Measurements from ENCODE around the gene ARPP21.

ARPP21 gene

GRCh38 chr3:35722902-35723301, 83.6 kb downstream of the ARPP21 start:
- TF ChIP-seq GATA2 (IDR thresholded peaks at IDR 0.05; ENCODE audit: low read depth, low read length) (no peak), GATA3 (IDR thresholded peaks at IDR 0.05; ENCODE audit: low read depth, low read length) (no peak)

- TF ChIP-seq GATA2 (IDR thresholded peaks at IDR 0.05; ENCODE audit: low read depth, low read length) (no peak), GATA3 (IDR thresholded peaks at IDR 0.05; ENCODE audit: low read depth, low read length) (no peak)
Observed at GRCh38 chr3:35723480-35724097, 84.3 kb downstream of the ARPP21 start.

GRCh38 chr3:35724106-35724505, 84.8 kb downstream of the ARPP21 start:
- TF ChIP-seq GATA2 (IDR thresholded peaks at IDR 0.05; ENCODE audit: low read depth, low read length) (no peak), GATA3 (IDR thresholded peaks at IDR 0.05; ENCODE audit: low read depth, low read length) (no peak)

- TF ChIP-seq GATA3 (IDR thresholded peaks at IDR 0.05; ENCODE audit: low read depth, low read length) (no peak), GATA2 (IDR thresholded peaks at IDR 0.05; ENCODE audit: low read depth, low read length) (no peak)
Observed at GRCh38 chr3:35727179-35727578, 87.9 kb downstream of the ARPP21 start.

- TF ChIP-seq GATA3 (IDR thresholded peaks at IDR 0.05; ENCODE audit: low read depth, low read length) (no peak), GATA2 (IDR thresholded peaks at IDR 0.05; ENCODE audit: low read depth, low read length) (no peak)
Observed at GRCh38 chr3:35733341-35733740, 94.0 kb downstream of the ARPP21 start.

GRCh38 chr3:35733864-35734263, 94.5 kb downstream of the ARPP21 start:
- no peak for TF ChIP-seq GATA3 (IDR thresholded peaks at IDR 0.05; ENCODE audit: low read depth, low read length)
- no peak for TF ChIP-seq GATA2 (IDR thresholded peaks at IDR 0.05; ENCODE audit: low read depth, low read length)

GRCh38 chr3:35737080-35737479, 97.8 kb downstream of the ARPP21 start:
- TF ChIP-seq GATA2 (IDR thresholded peaks at IDR 0.05; ENCODE audit: low read depth, low read length) (no peak), GATA3 (IDR thresholded peaks at IDR 0.05; ENCODE audit: low read depth, low read length) (no peak)

- no peak for TF ChIP-seq GATA2 (IDR thresholded peaks at IDR 0.05; ENCODE audit: low read depth, low read length)
Observed at GRCh38 chr3:35737527-35737926, 98.2 kb downstream of the ARPP21 start.

- TF ChIP-seq GATA2 (IDR thresholded peaks at IDR 0.05; ENCODE audit: low read depth, low read length) (no peak), GATA3 (IDR thresholded peaks at IDR 0.05; ENCODE audit: low read depth, low read length) (no peak)
Observed at GRCh38 chr3:35737934-35738706, 98.8 kb downstream of the ARPP21 start.

- TF ChIP-seq GATA2 (IDR thresholded peaks at IDR 0.05; ENCODE audit: low read depth, low read length) (no peak), GATA3 (IDR thresholded peaks at IDR 0.05; ENCODE audit: low read depth, low read length) (no peak)
Observed at GRCh38 chr3:35739181-35739809, 100.0 kb downstream of the ARPP21 start.

- TF ChIP-seq GATA3 (IDR thresholded peaks at IDR 0.05; ENCODE audit: low read depth, low read length): no peak
- TF ChIP-seq GATA2 (IDR thresholded peaks at IDR 0.05; ENCODE audit: low read depth, low read length): no peak
Observed at GRCh38 chr3:35739964-35740527, 100.7 kb downstream of the ARPP21 start.

- TF ChIP-seq GATA3 (IDR thresholded peaks at IDR 0.05; ENCODE audit: low read depth, low read length): no peak
- TF ChIP-seq GATA2 (IDR thresholded peaks at IDR 0.05; ENCODE audit: low read depth, low read length): no peak
Observed at GRCh38 chr3:35743218-35743617, 103.9 kb downstream of the ARPP21 start.

- TF ChIP-seq GATA2 (IDR thresholded peaks at IDR 0.05; ENCODE audit: low read depth, low read length) (no peak), GATA3 (IDR thresholded peaks at IDR 0.05; ENCODE audit: low read depth, low read length) (no peak)
Observed at GRCh38 chr3:35744419-35744818, 105.1 kb downstream of the ARPP21 start.

GRCh38 chr3:35745351-35745750, 106.0 kb downstream of the ARPP21 start:
- no peak for TF ChIP-seq GATA2 (IDR thresholded peaks at IDR 0.05; ENCODE audit: low read depth, low read length)
- no peak for TF ChIP-seq GATA3 (IDR thresholded peaks at IDR 0.05; ENCODE audit: low read depth, low read length)
